ENCODE measurements around the gene DTD1.

DTD1 gene

GRCh38 chr20:18650224-18650623, 62.4 kb downstream of the DTD1 start:
- TF ChIP-seq CTCF (IDR thresholded peaks at IDR 0.05; ENCODE audit: insufficient read depth, low read length, poor library complexity, severe bottlenecking) (no peak), EZH2phosphoT487 (conservative IDR thresholded peaks at IDR 0.05; ENCODE audit: low read length) (no peak)
- Histone ChIP-seq H3K9me2 (replicated peaks; ENCODE audit: insufficient read depth, low read length) (no peaks in the 10 kb centered on the region), H3K27me3 (ENCODE audit: low read length) (no peaks in the 10 kb centered on the region), H2AFZ (ENCODE audit: low read depth, low read length, severe bottlenecking) (no peak overlapping the region), H3F3A (ENCODE audit: insufficient read depth) (no peaks in the 10 kb centered on the region), H3K79me2 (ENCODE audit: insufficient read depth, low read length) (no peaks in the 10 kb centered on the region), H3K4me3 (ENCODE audit: insufficient read depth, low read length, poor library complexity, severe bottlenecking) (no peak overlapping the region), H4K20me1 (ENCODE audit: low read depth, low read length) (no peaks in the 10 kb centered on the region), H3K27ac (ENCODE audit: low read depth, low read length) (no peak overlapping the region), H3K9ac (ENCODE audit: low read length) (no peak overlapping the region), H3K36me3 (ENCODE audit: low read length) (no peaks in the 10 kb centered on the region), H3K4me2 (ENCODE audit: low read depth, low read length, poor library complexity, severe bottlenecking) (no peak overlapping the region), H3K9me3 (ENCODE audit: insufficient read depth, low read length) (no peaks in the 10 kb centered on the region)

GRCh38 chr20:18653736-18654447, 66.0 kb downstream of the DTD1 start:
- Histone ChIP-seq H3K9ac (ENCODE audit: low read length) (no peak overlapping the region), H3K9me3 (ENCODE audit: insufficient read depth, low read length) (no peaks in the 10 kb centered on the region), H3K27ac (ENCODE audit: low read depth, low read length) (no peak overlapping the region), H3K79me2 (ENCODE audit: insufficient read depth, low read length) (no peaks in the 10 kb centered on the region), H3K27me3 (ENCODE audit: low read length) (no peaks in the 10 kb centered on the region), H3K9me2 (replicated peaks; ENCODE audit: insufficient read depth, low read length) (no peaks in the 10 kb centered on the region), H2AFZ (ENCODE audit: low read depth, low read length, severe bottlenecking) (no peak overlapping the region), H3K4me3 (ENCODE audit: insufficient read depth, low read length, poor library complexity, severe bottlenecking) (no peak overlapping the region), H4K20me1 (ENCODE audit: low read depth, low read length) (no peaks in the 10 kb centered on the region), H3K4me2 (ENCODE audit: low read depth, low read length, poor library complexity, severe bottlenecking) (no peak overlapping the region), H3K36me3 (ENCODE audit: low read length) (no peaks in the 10 kb centered on the region), H3F3A (ENCODE audit: insufficient read depth) (no peaks in the 10 kb centered on the region)
- TF ChIP-seq CTCF (IDR thresholded peaks at IDR 0.05; ENCODE audit: insufficient read depth, low read length, poor library complexity, severe bottlenecking) (no peak), EZH2phosphoT487 (conservative IDR thresholded peaks at IDR 0.05; ENCODE audit: low read length) (no peak)

- no peak overlapping the region for H3K9ac ChIP-seq (ENCODE audit: low read length)
- H3K4me3 ChIP-seq (ENCODE audit: insufficient read depth, low read length, poor library complexity, severe bottlenecking), result no peak overlapping the region
- no peaks in the 10 kb centered on the region for H3F3A ChIP-seq (ENCODE audit: insufficient read depth)
- H3K4me2 ChIP-seq (ENCODE audit: low read depth, low read length, poor library complexity, severe bottlenecking), result no peak overlapping the region
- H3K27ac ChIP-seq (ENCODE audit: low read depth, low read length), result no peak overlapping the region
- TF ChIP-seq CTCF (IDR thresholded peaks at IDR 0.05; ENCODE audit: insufficient read depth, low read length, poor library complexity, severe bottlenecking), result no peak
- no peak for TF ChIP-seq EZH2phosphoT487 (conservative IDR thresholded peaks at IDR 0.05; ENCODE audit: low read length)
- no peak overlapping the region for H2AFZ ChIP-seq (ENCODE audit: low read depth, low read length, severe bottlenecking)
- H3K79me2 ChIP-seq (ENCODE audit: insufficient read depth, low read length), result no peaks in the 10 kb centered on the region
- H3K27me3 ChIP-seq (ENCODE audit: low read length), result no peaks in the 10 kb centered on the region
- H3K36me3 ChIP-seq (ENCODE audit: low read length), result no peaks in the 10 kb centered on the region
- H3K9me3 ChIP-seq (ENCODE audit: insufficient read depth, low read length), result no peaks in the 10 kb centered on the region
- no peaks in the 10 kb centered on the region for H4K20me1 ChIP-seq (ENCODE audit: low read depth, low read length)
- no peaks in the 10 kb centered on the region for H3K9me2 ChIP-seq (replicated peaks; ENCODE audit: insufficient read depth, low read length)
Measured at GRCh38 chr20:18654448-18654773, 66.6 kb downstream of the DTD1 start.

All from SU-DHL-6 (cell line).